K562 (cell line): ENCODE measurements around the gene CHAD. TPM values are rescaled to one million over a fixed set of nuclear protein-coding genes. Genes with fewer than 3 reads are reported as not detected.
A peak's percentile ranks its signal among the peaks of the same experiment; 100 is the strongest.

Experiments used
- ATAC-seq: fragments of 200-7000 bp; cut with Tn5 transposase; 3 replicates; pipeline ENCODE4 v1.9.1; 2020; ENCODE audit warnings: moderate library complexity
- BruUV-seq: library from RNA; stranded (reverse); fragments of 400-500 nt; replicated peaks from 2 replicates; lab custom pipeline; 2021; lab: Mats Ljungman, UMichigan
- CTCF ChIA-PET: fragments of 300-600 bp; formaldehyde crosslinking; extraction: SDS; loops from one replicate; lab custom pipeline; 2021; ENCODE audit warnings: low intra/inter-chr PET ratio; lab: Yijun Ruan, JAX
- POLR2A ChIA-PET: fragments of 300-600, 350-650 bp; sonication (Branson Sonifier 250); formaldehyde crosslinking; extraction: SDS; loops from one replicate; lab custom pipeline; 2021; ENCODE audit warnings: antibody characterized with exemption, inconsistent platforms; lab: Yijun Ruan, JAX
- DNase-seq, 4 experiments: peaks; one replicate each; pipeline versions ENCODE4 v3.0.0 to v3.0.0-alpha.2; 2011 to 2018; ENCODE audit warnings: low spot score in 3 of 4, mixed read lengths in 3 of 4; ENCODE audit errors: extremely low read depth in 1 of 4
- FAIRE-seq: peaks from 2 replicates; lab custom pipeline; 2011; peaks lifted over from hg19 to GRCh38; lab: Jason Lieb, UNC
- H2AFZ ChIP-seq: 2 replicates; pipeline ENCODE4 v1.6.0; 2011; ENCODE audit warnings: low read depth, low read length, control low read depth, inconsistent platforms
- H3K27ac ChIP-seq: fragments of 200-600 bp; 3 replicates; pipeline ENCODE4 v1.8.0; 2011; ENCODE audit warnings: low read depth, mild to moderate bottlenecking, control low read depth, inconsistent platforms, low read length, moderate library complexity, mixed read lengths; ENCODE audit errors: extremely low read depth
- H3K27me3 ChIP-seq, 2 experiments: fragments of 300-600 bp in 1 of 2; 2 replicates in 1 of 2; 3 replicates in 1 of 2; pipeline versions ENCODE4 v1.6.0 to v1.8.0; 2011; ENCODE audit warnings: inconsistent platforms in 2 of 2, low read length in 2 of 2, mild to moderate bottlenecking in 1 of 2, mixed read lengths in 1 of 2, moderate library complexity in 1 of 2; ENCODE audit not compliant: control insufficient read depth in 2 of 2, insufficient read depth in 2 of 2
- H3K36me3 ChIP-seq: fragments of 300-600 bp; 3 replicates; pipeline ENCODE4 v1.8.0; 2011; ENCODE audit warnings: mild to moderate bottlenecking, low read length, inconsistent platforms; ENCODE audit not compliant: control insufficient read depth, insufficient read depth
- H3K4me1 ChIP-seq, 2 experiments: fragments of 200-600 bp in 1 of 2; replicated peaks in 1 of 2; 2 replicates in 1 of 2; 3 replicates in 1 of 2; pipeline versions ENCODE4 v1.5.1 to v1.8.0; 2011; ENCODE audit warnings: inconsistent platforms in 2 of 2, low read length in 2 of 2, mild to moderate bottlenecking in 1 of 2, mixed read lengths in 1 of 2, moderate library complexity in 1 of 2; ENCODE audit not compliant: control insufficient read depth in 2 of 2, insufficient read depth in 2 of 2
- H3K4me2 ChIP-seq: 2 replicates; pipeline ENCODE4 v1.6.1; 2011; ENCODE audit warnings: low read length, control low read depth, inconsistent platforms, mixed read lengths; ENCODE audit not compliant: insufficient read depth
- H3K4me3 ChIP-seq: fragments of 200-600 bp; sonication (generic), shearing (Covaris generic); 2 replicates; pipeline ENCODE4 v1.5.1; 2016; ENCODE audit warnings: control low read depth, inconsistent platforms
- H3K79me2 ChIP-seq: fragments of 200-600 bp; 3 replicates; pipeline ENCODE4 v1.8.0; 2011; ENCODE audit warnings: low read length, inconsistent platforms; ENCODE audit not compliant: control insufficient read depth, insufficient read depth
- H3K9ac ChIP-seq, 2 experiments: 2 replicates each; pipeline versions ENCODE4 v1.6.0 to v1.6.1; 2011; ENCODE audit warnings: low read depth in 2 of 2, low read length in 2 of 2, control low read depth in 1 of 2, inconsistent platforms in 1 of 2, mild to moderate bottlenecking in 1 of 2, mixed read lengths in 1 of 2; ENCODE audit not compliant: insufficient read depth in 1 of 2
- H3K9me1 ChIP-seq: one replicate; pipeline ENCODE4 v1.6.0; 2011; ENCODE audit warnings: inconsistent platforms, mild to moderate bottlenecking, low read length, moderate library complexity; ENCODE audit not compliant: control insufficient read depth, insufficient read depth
- H3K9me3 ChIP-seq: replicated peaks from 2 replicates; pipeline ENCODE4 v1.5.1; 2011; ENCODE audit warnings: low read depth, low read length, inconsistent platforms; ENCODE audit not compliant: control insufficient read depth, insufficient read depth
- H4K20me1 ChIP-seq: replicated peaks from 2 replicates; pipeline ENCODE4 v1.6.1; 2011; ENCODE audit warnings: low read length, inconsistent platforms, mixed read lengths; ENCODE audit not compliant: control insufficient read depth, insufficient read depth
- CBFA2T3 ChIP-seq: fragments of 450-650 bp; IDR thresholded peaks from 2 replicates; pipeline ENCODE4 v1.6.1; 2017
- CEBPB ChIP-seq: fragments of 450-650 bp; IDR thresholded peaks from 2 replicates; pipeline ENCODE4 v1.6.1; 2016; ENCODE audit warnings: missing genetic modification characterization, missing compliant biosample characterization
- HDAC3 ChIP-seq: fragments of 450-650 bp; IDR thresholded peaks from 2 replicates; pipeline ENCODE4 v1.6.1; 2018; ENCODE audit warnings: borderline replicate concordance, mild to moderate bottlenecking, moderate library complexity; ENCODE audit not compliant: partially characterized antibody
- IRF1 ChIP-seq: sonication (generic); formaldehyde crosslinking; IDR thresholded peaks from 2 replicates; pipeline ENCODE4 v1.8.0; 2022; ENCODE audit warnings: missing genetic modification reagents, mild to moderate bottlenecking, borderline replicate concordance
- RCOR1 ChIP-seq, 2 experiments: IDR thresholded peaks; 2 replicates each; pipeline ENCODE4 v1.6.1; 2012; ENCODE audit warnings: low read depth in 2 of 2, low read length in 2 of 2, borderline replicate concordance in 1 of 2, improper control_type of control experiment in 1 of 2
- TAF7 ChIP-seq: fragments of 450-650 bp; IDR thresholded peaks from 2 replicates; pipeline ENCODE4 v1.6.1; 2016; ENCODE audit warnings: missing genetic modification characterization, missing compliant biosample characterization
- ZNF24 ChIP-seq: fragments of 450-650 bp; IDR thresholded peaks from 2 replicates; pipeline ENCODE4 v1.6.1; 2016
- ZNF253 ChIP-seq: fragments of 250-450 bp; sonication (Bioruptor Pico); conservative IDR thresholded peaks from 2 replicates; pipeline ENCODE4 v1.6.1; 2021; ENCODE audit warnings: mild to moderate bottlenecking
- ZNF263 ChIP-seq: sonication (generic); formaldehyde crosslinking; IDR thresholded peaks from 2 replicates; pipeline ENCODE4 v1.8.0; 2022; ENCODE audit warnings: mild to moderate bottlenecking, missing genetic modification reagents, borderline replicate concordance
- ZSCAN32 ChIP-seq: fragments of 450-650 bp; formaldehyde crosslinking; IDR thresholded peaks from 2 replicates; pipeline ENCODE4 v1.4.0; 2020; ENCODE audit warnings: mild to moderate bottlenecking, moderate library complexity
- WGBS: fragments of 100-300 bp; shearing (Covaris generic); methylation state at CpG from one replicate; pipeline ENCODE4 v1.1.6; 2016; ENCODE audit warnings: low coverage, mixed read lengths; ENCODE audit not compliant: insufficient coverage; ENCODE audit errors: missing lambda C conversion rate; 5-methylcytosine and 5-hydroxymethylcytosine counted together
- in situ Hi-C: fragments of 300-500 bp; cut with MboI; formaldehyde crosslinking; loops from 4 replicates; pipeline ENCODE4 v1.15.0; 2018; ENCODE audit warnings: inconsistent platforms, mixed read lengths
- intact Hi-C: fragments of 100-400 bp; cut with micrococcal nuclease; formaldehyde crosslinking; loops from 2 replicates; pipeline ENCODE4 v1.14.2; 2022
- polyA plus RNA-seq, 8 experiments: library from polyadenylated mRNA; depleted of rRNA in 4 of 8; stranded (reverse) in 5 of 8; unstranded in 3 of 8; fragments of >200 nt; fragmentation: Nextera tagmentation in 2 of 8; fragmentation: Illumina TruSeq in 1 of 8; extraction: Ambion mirVana in 2 of 8; extraction: Trizol in 1 of 8; gene quantifications; 2 replicates each; pipeline versions ENCODE4 v1.2.1 to v1.2.3, GENCODE V29; 2011 to 2014; ENCODE audit warnings: inconsistent platforms in 1 of 8, missing spikeins in 1 of 8
- total RNA-seq, 7 experiments: library from RNA; depleted of rRNA in 6 of 7; stranded (reverse); fragments of >200 nt in 6 of 7; fragmentation: Illumina TruSeq in 2 of 7; extraction: Trizol in 2 of 7; gene quantifications; 2 replicates each; pipeline versions ENCODE4 v1.2.1 to v1.2.3, GENCODE V29; 2011 to 2021; ENCODE audit warnings: low replicate concordance in 1 of 7
- TF ChIP-seq, protein P1 (sequence below), 2 experiments: fragments of 450-650 bp; formaldehyde crosslinking in 1 of 2; IDR thresholded peaks; 2 replicates each; pipeline versions ENCODE4 v1.4.0 to v1.6.1; 2014 to 2020; ENCODE audit warnings: mild to moderate bottlenecking in 2 of 2, borderline replicate concordance in 1 of 2, low read depth in 1 of 2

CHAD gene
- total and polyA plus RNA-seq, 9 of the 15 experiments (the other 6 are each of a cell fraction or from before 2014, with no cell fraction given): not detected

GRCh38 chr17:50448643-50449042 lies 20.0 kb downstream of the CHAD start (continued):
- TF ChIP-seq HDAC3 (no peak), ZNF263 (no peak)
- TF ChIP-seq, all 486 proteins: peak for 67

DNA sequence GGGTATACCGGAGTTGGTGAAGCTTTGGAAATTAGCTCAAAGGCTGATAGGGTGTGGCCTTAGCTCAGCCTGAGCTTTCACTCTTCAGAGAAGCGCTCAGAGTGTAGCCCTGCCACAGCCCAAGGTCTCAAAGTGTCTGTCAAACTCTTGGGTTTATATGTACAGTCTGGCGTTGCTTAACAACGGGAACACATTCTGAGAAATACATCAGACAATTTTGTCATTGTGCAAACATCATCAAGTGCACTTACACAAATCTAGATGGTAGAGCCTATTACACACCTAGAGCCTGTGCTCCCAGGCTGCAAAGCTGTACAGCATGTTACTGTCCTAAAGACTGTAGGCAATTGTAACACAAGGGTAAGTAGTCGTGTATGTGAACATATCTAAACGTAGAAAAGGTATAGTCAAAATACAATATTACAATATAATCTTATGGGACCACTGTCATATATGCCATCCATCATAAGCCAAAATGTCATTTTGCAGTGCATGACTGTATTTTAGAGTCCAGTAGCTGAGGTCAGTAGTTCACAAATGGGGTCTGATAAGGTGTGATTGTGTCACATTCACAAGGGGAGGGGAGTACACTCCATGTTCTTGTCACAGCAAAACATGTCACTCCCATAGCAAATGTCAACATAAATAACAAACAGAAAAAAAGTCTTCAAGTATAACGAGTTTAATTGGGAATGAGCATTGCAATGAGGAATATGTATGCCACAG lies 20.6 kb downstream of the CHAD start:
- Histone ChIP-seq H3K9me3 (no peaks in the 10 kb centered on the region), H3K36me3 (no peaks in the 10 kb centered on the region), H4K20me1 (peaks cover 5% of the 10 kb centered on the region; the same call in 1 of the 2 replicates), H3K27me3 (0 out of 5 replicates have a peak, but pooled peaks cover 0 to 3% of the 10 kb centered on the region in 2 experiments), H3K4me3 (no peak overlapping the region), H3K4me2 (no peak overlapping the region), H3K27ac (no peak overlapping the region), H3K9ac (no peak overlapping the region), H2AFZ (no peak overlapping the region), H3K4me1 (peaks cover 16 to 18% of the 10 kb centered on the region in 2 experiments), H3K9me1 (no peaks in the 10 kb centered on the region), H3K79me2 (no peaks in the 10 kb centered on the region)
- in situ Hi-C loops (no loop called here), intact Hi-C loops (no loop called here)
- WGBS: 17% methylated on average over 7 of the region's 7 CpGs
- ChIA-PET CTCF (no interaction called here), POLR2A (interaction anchor here (0.5 kb wide), 1 partner anchor 95 kb away, joined by 4 read pairs; no protein-coding TSS in a partner anchor)
- no peak for FAIRE-seq
- DNase-seq: peak in 2 of 4 experiments; percentile 10 to 26
- no TSS peak for BruUV-seq
- peak; percentile 73 for ATAC-seq
- peak; percentile 85 for TF ChIP-seq CEBPB (tag)
- TF ChIP-seq ZNF253: no peak
- no peak for TF ChIP-seq ZNF24
- peak in 1 of 2 experiments; percentile 48; a peak in 1 of 4 replicates for TF ChIP-seq RCOR1 (IDR thresholded peaks at IDR 0.05; ENCODE audit: borderline replicate concordance in 1 of 2, low read depth in 2 of 2, low read length in 2 of 2)
- TF ChIP-seq IRF1 (CRISPR knock-in tag): no peak
- TF ChIP-seq, protein P1, sequence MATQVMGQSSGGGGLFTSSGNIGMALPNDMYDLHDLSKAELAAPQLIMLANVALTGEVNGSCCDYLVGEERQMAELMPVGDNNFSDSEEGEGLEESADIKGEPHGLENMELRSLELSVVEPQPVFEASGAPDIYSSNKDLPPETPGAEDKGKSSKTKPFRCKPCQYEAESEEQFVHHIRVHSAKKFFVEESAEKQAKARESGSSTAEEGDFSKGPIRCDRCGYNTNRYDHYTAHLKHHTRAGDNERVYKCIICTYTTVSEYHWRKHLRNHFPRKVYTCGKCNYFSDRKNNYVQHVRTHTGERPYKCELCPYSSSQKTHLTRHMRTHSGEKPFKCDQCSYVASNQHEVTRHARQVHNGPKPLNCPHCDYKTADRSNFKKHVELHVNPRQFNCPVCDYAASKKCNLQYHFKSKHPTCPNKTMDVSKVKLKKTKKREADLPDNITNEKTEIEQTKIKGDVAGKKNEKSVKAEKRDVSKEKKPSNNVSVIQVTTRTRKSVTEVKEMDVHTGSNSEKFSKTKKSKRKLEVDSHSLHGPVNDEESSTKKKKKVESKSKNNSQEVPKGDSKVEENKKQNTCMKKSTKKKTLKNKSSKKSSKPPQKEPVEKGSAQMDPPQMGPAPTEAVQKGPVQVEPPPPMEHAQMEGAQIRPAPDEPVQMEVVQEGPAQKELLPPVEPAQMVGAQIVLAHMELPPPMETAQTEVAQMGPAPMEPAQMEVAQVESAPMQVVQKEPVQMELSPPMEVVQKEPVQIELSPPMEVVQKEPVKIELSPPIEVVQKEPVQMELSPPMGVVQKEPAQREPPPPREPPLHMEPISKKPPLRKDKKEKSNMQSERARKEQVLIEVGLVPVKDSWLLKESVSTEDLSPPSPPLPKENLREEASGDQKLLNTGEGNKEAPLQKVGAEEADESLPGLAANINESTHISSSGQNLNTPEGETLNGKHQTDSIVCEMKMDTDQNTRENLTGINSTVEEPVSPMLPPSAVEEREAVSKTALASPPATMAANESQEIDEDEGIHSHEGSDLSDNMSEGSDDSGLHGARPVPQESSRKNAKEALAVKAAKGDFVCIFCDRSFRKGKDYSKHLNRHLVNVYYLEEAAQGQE (IDR thresholded peaks at IDR 0.05; ENCODE audit: borderline replicate concordance): no peak
- TF ChIP-seq, protein P1 (CRISPR knock-in tag; IDR thresholded peaks at IDR 0.05; ENCODE audit: low read depth): no peak
- TF ChIP-seq TAF7: no peak
- no peak for TF ChIP-seq ZSCAN32 (CRISPR knock-in tag)
- TF ChIP-seq CBFA2T3: peak; percentile 35
